Mesenchymal stem cell (in vitro differentiated cells and primary cell): ENCODE data around the gene HLCS.
"Not testable (repeated sequence)": the region's sequence is repeated elsewhere in the genome, so short reads cannot be mapped to it uniquely, and the experiment has no call there.

Experiments
- DNase-seq: peaks from one replicate; pipeline ENCODE4 v3.0.0-alpha.2; 2013
- H2AFZ ChIP-seq: one replicate; pipeline ENCODE4 v1.6.1; 2013; ENCODE audit warnings: low read depth, mild to moderate bottlenecking, control low read depth, inconsistent platforms, low read length, moderate library complexity
- H2AK5ac ChIP-seq: 2 replicates; pipeline ENCODE4 v1.6.1; 2013; ENCODE audit warnings: low read length, moderate library complexity, mild to moderate bottlenecking, inconsistent platforms; ENCODE audit not compliant: severe bottlenecking
- H2BK120ac ChIP-seq: one replicate; pipeline ENCODE4 v1.6.1; 2013; ENCODE audit warnings: low read depth, mild to moderate bottlenecking, inconsistent platforms, low read length, moderate library complexity
- H2BK12ac ChIP-seq, 2 experiments: one replicate each; pipeline ENCODE4 v1.6.1; 2013; ENCODE audit warnings: inconsistent platforms in 2 of 2, low read length in 2 of 2, mild to moderate bottlenecking in 2 of 2, moderate library complexity in 2 of 2, control low read depth in 1 of 2
- H2BK15ac ChIP-seq: one replicate; pipeline ENCODE4 v1.6.1; 2013; ENCODE audit warnings: mild to moderate bottlenecking, low read depth, inconsistent platforms; ENCODE audit not compliant: poor library complexity, severe bottlenecking
- H2BK5ac ChIP-seq: 2 replicates; pipeline ENCODE4 v1.6.1; 2013; ENCODE audit warnings: low read depth, mild to moderate bottlenecking, low read length, control low read depth, inconsistent platforms; ENCODE audit not compliant: poor library complexity, severe bottlenecking
- H3K14ac ChIP-seq, 2 experiments: one replicate each; pipeline ENCODE4 v1.6.1; 2013; ENCODE audit warnings: inconsistent platforms in 2 of 2, low read length in 2 of 2, control low read depth in 1 of 2, mild to moderate bottlenecking in 1 of 2, moderate library complexity in 1 of 2
- H3K18ac ChIP-seq, 2 experiments: one replicate each; pipeline ENCODE4 v1.6.1; 2013; ENCODE audit warnings: inconsistent platforms in 2 of 2, low read length in 2 of 2, control low read depth in 1 of 2, low read depth in 1 of 2, mild to moderate bottlenecking in 1 of 2
- H3K23ac ChIP-seq, 2 experiments: one replicate each; pipeline ENCODE4 v1.6.1; 2013; ENCODE audit warnings: inconsistent platforms in 2 of 2, low read length in 2 of 2, mild to moderate bottlenecking in 2 of 2, moderate library complexity in 2 of 2, control low read depth in 1 of 2
- H3K27ac ChIP-seq: 2 replicates; pipeline ENCODE4 v1.5.1; 2013; ENCODE audit warnings: mild to moderate bottlenecking, moderate library complexity, low read length, control low read depth, inconsistent platforms; ENCODE audit not compliant: poor library complexity, severe bottlenecking
- H3K27me3 ChIP-seq, 2 experiments: 2 replicates each; pipeline versions ENCODE4 v1.6.1 to v1.7.0; 2013; ENCODE audit warnings: low read length in 2 of 2, mild to moderate bottlenecking in 2 of 2, moderate library complexity in 2 of 2, control low read depth in 1 of 2, inconsistent platforms in 1 of 2; ENCODE audit not compliant: control insufficient read depth in 1 of 2, insufficient read depth in 1 of 2
- H3K36me3 ChIP-seq, 2 experiments: 2 replicates each; pipeline versions ENCODE4 v1.6.1 to v1.7.0; 2013; ENCODE audit warnings: low read length in 2 of 2, control low read depth in 1 of 2, inconsistent platforms in 1 of 2, low read depth in 1 of 2, mild to moderate bottlenecking in 1 of 2; ENCODE audit not compliant: insufficient read depth in 2 of 2, control insufficient read depth in 1 of 2
- H3K4ac ChIP-seq, 2 experiments: one replicate each; pipeline ENCODE4 v1.6.1; 2013; ENCODE audit warnings: inconsistent platforms in 2 of 2, low read length in 2 of 2, mild to moderate bottlenecking in 2 of 2, moderate library complexity in 2 of 2, control low read depth in 1 of 2, low read depth in 1 of 2
- H3K4me1 ChIP-seq: 2 replicates; pipeline ENCODE4 v1.6.1; 2013; ENCODE audit warnings: low read depth, low read length, control low read depth; ENCODE audit not compliant: control insufficient read depth, insufficient read depth
- H3K4me2 ChIP-seq: 2 replicates; pipeline ENCODE4 v1.6.1; 2013; ENCODE audit warnings: low read length, mild to moderate bottlenecking, inconsistent platforms; ENCODE audit not compliant: poor library complexity, severe bottlenecking
- H3K4me3 ChIP-seq, 2 experiments: 2 replicates each; pipeline versions ENCODE4 v1.5.1 to v1.7.0; 2013; ENCODE audit warnings: low read length in 2 of 2, mild to moderate bottlenecking in 2 of 2, control low read depth in 1 of 2, low read depth in 1 of 2; ENCODE audit not compliant: insufficient read depth in 1 of 2
- H3K79me1 ChIP-seq: replicated peaks from 2 replicates; pipeline ENCODE4 v1.6.1; 2013; ENCODE audit warnings: mild to moderate bottlenecking, control low read depth, low read length, inconsistent platforms; ENCODE audit not compliant: poor library complexity, severe bottlenecking
- H3K9ac ChIP-seq: 2 replicates; pipeline ENCODE4 v1.7.0; 2013; ENCODE audit warnings: mild to moderate bottlenecking, low read length, moderate library complexity
- H3K9me3 ChIP-seq: 2 replicates; pipeline ENCODE4 v1.7.0; 2013; ENCODE audit warnings: mild to moderate bottlenecking, low read length; ENCODE audit not compliant: control insufficient read depth
- H4K8ac ChIP-seq: one replicate; pipeline ENCODE4 v1.6.1; 2013; ENCODE audit warnings: inconsistent platforms, mild to moderate bottlenecking, low read length, moderate library complexity
- H4K91ac ChIP-seq: one replicate; pipeline ENCODE4 v1.6.1; 2013; ENCODE audit warnings: mild to moderate bottlenecking, low read length, inconsistent platforms
- WGBS: methylation state at CpG from one replicate; pipeline ENCODE4 v1.1.7; 2013; ENCODE audit warnings: mixed read lengths; 5-methylcytosine and 5-hydroxymethylcytosine counted together

Gene HLCS

DNA sequence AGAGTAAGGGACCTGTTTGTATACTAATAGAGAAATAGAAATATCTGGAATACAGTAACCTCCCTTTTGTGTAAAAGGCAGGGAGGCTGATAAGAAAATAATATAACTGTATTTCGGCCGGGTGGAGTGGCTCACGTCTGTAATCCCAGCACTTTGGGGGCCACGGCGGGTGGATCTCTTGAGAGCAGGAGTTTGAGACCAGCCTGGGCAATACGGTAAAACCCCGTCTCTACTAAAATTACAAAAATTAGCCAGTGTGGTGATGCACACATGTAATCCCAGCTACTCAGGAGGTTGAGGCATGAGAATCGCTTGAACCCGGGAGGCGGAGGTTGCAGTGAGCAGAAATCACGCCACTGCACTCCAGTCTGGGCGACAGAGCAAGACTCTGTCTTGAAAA, 28.8 kb upstream of the HLCS start:
- not testable (repeated sequence) for H2BK120ac ChIP-seq, H3K23ac ChIP-seq, H2BK5ac ChIP-seq, H2BK12ac ChIP-seq, H3K14ac ChIP-seq, H3K9me3 ChIP-seq, H2BK15ac ChIP-seq, H3K4me1 ChIP-seq, H3K4ac ChIP-seq, H3K9ac ChIP-seq, H2AFZ ChIP-seq, H2AK5ac ChIP-seq, H3K27ac ChIP-seq, H3K79me1 ChIP-seq, H3K36me3 ChIP-seq, DNase-seq, H3K4me2 ChIP-seq, H4K91ac ChIP-seq, H3K18ac ChIP-seq, H4K8ac ChIP-seq, H3K4me3 ChIP-seq
- 96% methylated on average over 10 of the region's 12 CpGs for WGBS
- H3K27me3 ChIP-seq = peaks cover 3 to 13% of the 10 kb centered on the region in 2 experiments

DNA sequence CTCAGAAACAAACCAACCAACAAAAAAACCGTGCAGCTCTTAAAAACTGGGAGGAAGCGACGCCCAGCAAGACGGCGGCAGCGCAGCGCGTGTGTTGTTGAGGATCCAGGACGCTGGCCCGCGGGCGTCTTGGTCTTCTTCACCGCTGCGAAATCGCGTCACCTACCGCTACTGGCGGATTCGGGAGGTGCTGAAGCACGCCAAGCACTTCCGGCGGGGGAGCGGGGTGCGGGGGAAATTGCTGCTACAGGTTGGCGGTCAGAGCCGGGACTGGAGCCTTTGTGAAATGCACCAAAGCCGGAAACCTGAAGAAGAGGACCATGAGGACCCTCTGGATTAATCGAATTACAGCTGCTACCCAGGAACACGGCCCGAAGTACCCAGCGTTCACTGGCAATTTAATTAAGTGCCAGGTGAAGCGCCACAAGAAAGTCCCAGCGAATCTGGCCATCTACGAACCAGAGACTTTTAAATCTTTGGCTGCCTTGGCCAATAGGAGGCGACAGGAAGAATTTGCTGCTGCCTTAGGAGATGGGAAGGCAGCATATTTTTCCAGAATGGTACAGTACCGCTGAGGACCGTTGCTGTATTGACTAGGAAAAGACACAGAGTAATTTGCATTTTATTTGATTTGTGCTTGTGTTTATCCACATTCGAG, 28.2 kb upstream of the HLCS start:
- no peak overlapping the region for H3K14ac ChIP-seq
- H3K79me1 ChIP-seq = no peaks in the 10 kb centered on the region
- no peak overlapping the region for H3K4me2 ChIP-seq
- peaks cover 3 to 13% of the 10 kb centered on the region in 2 experiments for H3K27me3 ChIP-seq
- no peak overlapping the region for H3K18ac ChIP-seq
- peak overlapping the region in 1 of 2 experiments; percentile 28 for H3K4me3 ChIP-seq
- H2BK120ac ChIP-seq = no peak overlapping the region
- no peak overlapping the region for H4K91ac ChIP-seq
- H2AFZ ChIP-seq = peak overlapping the region; percentile 67
- peak overlapping the region; percentile 1 for H4K8ac ChIP-seq
- no peak overlapping the region for H3K4ac ChIP-seq
- H2BK15ac ChIP-seq = no peak overlapping the region
- 60% methylated on average over 38 of the region's 38 CpGs for WGBS
- H2BK5ac ChIP-seq = no peak overlapping the region
- no peaks in the 10 kb centered on the region for H3K9me3 ChIP-seq
- H3K4me1 ChIP-seq = peaks cover 5% of the 10 kb centered on the region
- H3K23ac ChIP-seq = no peak overlapping the region
- H2BK12ac ChIP-seq = no peak overlapping the region
- H3K27ac ChIP-seq = no peak overlapping the region
- H3K36me3 ChIP-seq = no peaks in the 10 kb centered on the region
- H2AK5ac ChIP-seq = no peak overlapping the region
- DNase-seq = no peak
- H3K9ac ChIP-seq = no peak overlapping the region

DNA sequence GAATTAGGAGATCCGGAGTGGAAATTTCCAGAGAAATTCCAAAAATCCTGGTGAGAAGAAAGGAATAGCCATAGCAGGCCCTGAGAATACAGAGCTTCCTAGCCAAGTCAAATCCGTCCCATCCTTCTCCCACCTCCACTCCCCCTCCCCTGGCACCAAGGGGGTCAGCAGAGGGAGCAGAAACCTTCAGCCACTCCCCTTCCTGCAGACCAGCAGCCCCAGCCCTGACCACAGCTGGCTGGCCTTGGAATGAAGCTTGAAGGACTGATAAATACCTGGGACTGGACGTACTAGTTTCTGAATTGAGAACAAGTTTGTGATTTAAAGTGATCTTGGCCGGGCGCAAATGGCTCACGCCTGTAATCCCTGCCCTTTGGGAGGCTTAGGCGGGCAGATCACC, 26.2 kb upstream of the HLCS start:
- Histone ChIP-seq H3K79me1 (no peaks in the 10 kb centered on the region), H3K9ac (no peak overlapping the region), H2BK5ac (no peak overlapping the region), H3K36me3 (no peaks in the 10 kb centered on the region), H2BK120ac (no peak overlapping the region), H3K4me3 (no peak overlapping the region), H2AK5ac (no peak overlapping the region), H3K4me1 (peaks cover 5% of the 10 kb centered on the region), H3K18ac (no peak overlapping the region), H3K4ac (no peak overlapping the region), H4K8ac (no peak overlapping the region), H3K9me3 (no peaks in the 10 kb centered on the region), H2AFZ (no peak overlapping the region), H3K4me2 (no peak overlapping the region), H4K91ac (no peak overlapping the region), H3K27me3 (peaks cover 3 to 13% of the 10 kb centered on the region in 2 experiments), H3K27ac (no peak overlapping the region), H2BK12ac (no peak overlapping the region), H3K23ac (no peak overlapping the region), H2BK15ac (no peak overlapping the region), H3K14ac (no peak overlapping the region)
- no peak for DNase-seq
- WGBS = 84% methylated on average over 7 of the region's 7 CpGs

DNA sequence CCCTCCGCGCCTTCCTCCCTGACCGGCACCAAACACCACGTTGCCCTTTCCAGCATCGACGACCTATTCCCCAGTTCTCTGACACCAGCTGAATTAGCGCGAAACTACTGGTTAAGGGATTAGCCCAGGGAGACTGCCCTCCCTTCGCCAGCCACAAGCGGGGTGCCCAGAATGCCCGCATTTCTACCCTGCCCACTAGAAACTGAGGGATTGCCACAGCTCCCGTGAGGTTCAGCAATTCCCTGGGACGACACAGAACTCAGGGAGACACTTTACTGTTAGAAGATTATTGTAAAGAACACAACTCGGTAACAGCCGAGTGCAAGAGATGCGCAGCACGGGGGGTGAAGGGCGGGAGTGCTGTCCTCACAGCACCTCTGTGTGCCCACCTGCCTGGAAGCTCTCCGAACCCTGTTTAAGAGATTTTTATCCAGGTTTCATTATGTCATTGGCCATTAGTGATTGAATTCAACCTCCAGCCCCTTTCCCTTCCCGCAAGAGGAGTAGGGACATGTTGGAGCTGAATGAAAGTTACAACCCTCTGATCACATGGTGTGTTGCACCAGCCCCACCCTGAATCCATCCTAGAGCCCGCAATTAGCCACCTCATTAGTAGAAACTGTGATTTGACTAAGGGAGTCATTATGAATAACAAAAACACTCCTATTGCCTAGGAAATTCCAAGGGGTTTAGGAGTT, 24.2 kb upstream of the HLCS start:
- H3K27ac ChIP-seq = peak overlapping the region; percentile 0
- peak overlapping the region in 1 of 2 experiments; percentile 38 for H2BK12ac ChIP-seq
- H3K79me1 ChIP-seq = no peaks in the 10 kb centered on the region
- WGBS = 44% methylated on average over 18 of the region's 21 CpGs
- H3K9ac ChIP-seq = peak overlapping the region; percentile 89
- H2BK5ac ChIP-seq = no peak overlapping the region
- peak overlapping the region in 1 of 2 experiments; percentile 5 for H3K14ac ChIP-seq
- DNase-seq = no peak
- peak overlapping the region; percentile 1 to 64 for H3K18ac ChIP-seq
- H2AK5ac ChIP-seq = no peak overlapping the region
- H4K91ac ChIP-seq = peak overlapping the region; percentile 2
- peak overlapping the region; percentile 76 to 79 for H3K4me3 ChIP-seq
- no peak overlapping the region for H3K23ac ChIP-seq
- H3K27me3 ChIP-seq = peaks cover 3 to 8% of the 10 kb centered on the region in 2 experiments
- H2BK120ac ChIP-seq = no peak overlapping the region
- peak overlapping the region; percentile 70 for H2AFZ ChIP-seq
- peak overlapping the region in 1 of 2 experiments; percentile 2 for H3K4ac ChIP-seq
- H4K8ac ChIP-seq = peak overlapping the region; percentile 73
- no peaks in the 10 kb centered on the region for H3K9me3 ChIP-seq
- peak overlapping the region; percentile 29 for H3K4me2 ChIP-seq
- peaks cover 5% of the 10 kb centered on the region for H3K4me1 ChIP-seq
- H3K36me3 ChIP-seq = no peaks in the 10 kb centered on the region
- no peak overlapping the region for H2BK15ac ChIP-seq
